Measurements from ENCODE around the gene CYP26B1.

- TF ChIP-seq CTCF (IDR thresholded peaks at IDR 0.05; ENCODE audit: control extremely low read depth in 1 of 3, insufficient read depth in 1 of 3, low read depth in 1 of 3, low read length in 3 of 3) (no peak), SUZ12 (IDR thresholded peaks at IDR 0.05; ENCODE audit: low read length) (no peak), CHD7 (IDR thresholded peaks at IDR 0.05; ENCODE audit: insufficient replicate concordance, low read length) (no peak), MAX (IDR thresholded peaks at IDR 0.05) (no peak), EP300 (IDR thresholded peaks at IDR 0.05; ENCODE audit: borderline replicate concordance in 1 of 2, low read depth in 2 of 2, low read length in 2 of 2) (no peak), POLR2AphosphoS5 (IDR thresholded peaks at IDR 0.05; ENCODE audit: low read depth, low read length) (no peak), EGR1 (IDR thresholded peaks at IDR 0.05; ENCODE audit: borderline replicate concordance, low read depth, low read length) (no peak), FOSL1 (IDR thresholded peaks at IDR 0.05; ENCODE audit: insufficient read depth, low read depth, low read length) (no peak), POLR2A (IDR thresholded peaks at IDR 0.05; ENCODE audit: control extremely low read depth in 1 of 2, low read depth in 2 of 2, low read length in 2 of 2) (no peak), EZH2 (IDR thresholded peaks at IDR 0.05; ENCODE audit: low read depth, low read length, severe bottlenecking) (no peak), JUND (IDR thresholded peaks at IDR 0.05; ENCODE audit: low read length) (no peak), YY1 (IDR thresholded peaks at IDR 0.05; ENCODE audit: low read depth, low read length) (no peak)
These were observed 18.6 kb upstream of the CYP26B1 start for GRCh38 chr2:72166279-72166678.

All from H1 (cell line).